H9 (cell line): ENCODE data around the gene LRRC31. TPM values are rescaled to one million over a fixed set of nuclear protein-coding genes. Genes with fewer than 3 reads are reported as not detected.

ENCODE experiments used
- DNase-seq: peaks from one replicate; pipeline ENCODE4 v3.0.0-alpha.2; 2017
- H2AFZ ChIP-seq: one replicate; pipeline ENCODE4 v1.6.1; 2013; ENCODE audit warnings: mild to moderate bottlenecking, low read length, control low read depth, moderate library complexity
- H2AK5ac ChIP-seq: 2 replicates; pipeline ENCODE4 v1.6.1; 2013; ENCODE audit warnings: low read length, control low read depth, mixed read lengths; ENCODE audit not compliant: insufficient read length
- H2BK120ac ChIP-seq: one replicate; pipeline ENCODE4 v1.6.1; 2013; ENCODE audit warnings: low read depth, mild to moderate bottlenecking, low read length, control low read depth, inconsistent platforms; ENCODE audit not compliant: poor library complexity, severe bottlenecking
- H2BK12ac ChIP-seq: 2 replicates; pipeline ENCODE4 v1.6.1; 2013; ENCODE audit warnings: low read length, control low read depth, mixed read lengths, low read depth; ENCODE audit not compliant: insufficient read length
- H2BK15ac ChIP-seq: 2 replicates; pipeline ENCODE4 v1.6.1; 2013; ENCODE audit warnings: low read depth, low read length, control low read depth
- H2BK20ac ChIP-seq: one replicate; pipeline ENCODE4 v1.6.1; 2013; ENCODE audit warnings: low read depth, mild to moderate bottlenecking, low read length, control low read depth, inconsistent platforms; ENCODE audit not compliant: poor library complexity, severe bottlenecking
- H2BK5ac ChIP-seq: 2 replicates; pipeline ENCODE4 v1.6.1; 2013; ENCODE audit warnings: low read length, control low read depth, mixed read lengths; ENCODE audit not compliant: insufficient read length
- H3K14ac ChIP-seq: 2 replicates; pipeline ENCODE4 v1.6.1; 2013; ENCODE audit warnings: low read length, control low read depth; ENCODE audit not compliant: insufficient read depth
- H3K18ac ChIP-seq: 2 replicates; pipeline ENCODE4 v1.6.1; 2013; ENCODE audit warnings: low read depth, mild to moderate bottlenecking, mixed read lengths, low read length, control low read depth; ENCODE audit not compliant: insufficient read length
- H3K23ac ChIP-seq: 2 replicates; pipeline ENCODE4 v1.6.1; 2013; ENCODE audit warnings: low read length, control low read depth, mixed read lengths, low read depth; ENCODE audit not compliant: insufficient read length
- H3K23me2 ChIP-seq: 2 replicates; pipeline ENCODE4 v1.6.1; 2013; ENCODE audit warnings: low read depth, mild to moderate bottlenecking, mixed read lengths, low read length, control low read depth; ENCODE audit not compliant: insufficient read length, poor library complexity, severe bottlenecking
- H3K27ac ChIP-seq: 2 replicates; pipeline ENCODE4 v1.5.1; 2013; ENCODE audit warnings: low read length, control low read depth, mixed read lengths, low read depth; ENCODE audit not compliant: insufficient read length
- H3K27me3 ChIP-seq: 2 replicates; pipeline ENCODE4 v1.6.1; 2013; ENCODE audit warnings: low read length, control low read depth, inconsistent platforms; ENCODE audit not compliant: insufficient read depth
- H3K4ac ChIP-seq: 2 replicates; pipeline ENCODE4 v1.6.1; 2013; ENCODE audit warnings: low read depth, mild to moderate bottlenecking, control low read depth, inconsistent platforms, low read length, moderate library complexity
- H3K4me1 ChIP-seq: 2 replicates; pipeline ENCODE4 v1.6.1; 2013; ENCODE audit warnings: low read length, control low read depth, inconsistent platforms; ENCODE audit not compliant: insufficient read depth
- H3K4me2 ChIP-seq: 2 replicates; pipeline ENCODE4 v1.6.1; 2013; ENCODE audit warnings: low read length, control low read depth, mixed read lengths; ENCODE audit not compliant: insufficient read length, insufficient read depth
- H3K56ac ChIP-seq: 2 replicates; pipeline ENCODE4 v1.6.1; 2013; ENCODE audit warnings: low read depth, mild to moderate bottlenecking, mixed read lengths, low read length, control low read depth; ENCODE audit not compliant: insufficient read length
- H3K79me1 ChIP-seq: 2 replicates; pipeline ENCODE4 v1.6.1; 2013; ENCODE audit warnings: low read depth, mild to moderate bottlenecking, moderate library complexity, low read length, control low read depth, inconsistent platforms; ENCODE audit not compliant: insufficient read depth, poor library complexity, severe bottlenecking
- H3K79me2 ChIP-seq: 2 replicates; pipeline ENCODE4 v1.6.1; 2013; ENCODE audit warnings: low read length, control low read depth, inconsistent platforms; ENCODE audit not compliant: insufficient read depth
- H3K9ac ChIP-seq: 2 replicates; pipeline ENCODE4 v1.6.1; 2013; ENCODE audit warnings: low read length, control low read depth, mixed read lengths; ENCODE audit not compliant: insufficient read length; ENCODE audit errors: extremely low read depth
- H3K9me3 ChIP-seq: one replicate; pipeline ENCODE4 v1.6.1; 2013; ENCODE audit warnings: low read depth, low read length, inconsistent platforms; ENCODE audit not compliant: control insufficient read depth
- H3T11ph ChIP-seq: one replicate; pipeline ENCODE4 v1.6.1; 2013; ENCODE audit warnings: mild to moderate bottlenecking, low read length, control low read depth, inconsistent platforms
- H4K20me1 ChIP-seq: one replicate; pipeline ENCODE4 v1.6.1; 2013; ENCODE audit not compliant: control insufficient read depth, insufficient read length, insufficient read depth
- H4K5ac ChIP-seq: 2 replicates; pipeline ENCODE4 v1.6.1; 2013; ENCODE audit warnings: low read depth, mild to moderate bottlenecking, mixed read lengths, low read length, control low read depth; ENCODE audit not compliant: insufficient read length
- H4K8ac ChIP-seq: replicated peaks from 2 replicates; pipeline ENCODE4 v1.6.1; 2013; ENCODE audit warnings: low read length, control low read depth, mixed read lengths, low read depth; ENCODE audit not compliant: insufficient read length
- H4K91ac ChIP-seq: 2 replicates; pipeline ENCODE4 v1.6.1; 2013; ENCODE audit warnings: low read depth, mild to moderate bottlenecking, moderate library complexity, mixed read lengths, low read length, control low read depth; ENCODE audit not compliant: insufficient read length
- H3K27ac Mint-ChIP-seq, 3 experiments: 2 replicates in 2 of 3; 3 replicates in 1 of 3; pipeline ENCODE4 v1.8.0; 2020 to 2021; ENCODE audit warnings: mixed read lengths in 3 of 3, mild to moderate bottlenecking in 1 of 3, moderate library complexity in 1 of 3
- H3K27me3 Mint-ChIP-seq: 2 replicates; pipeline ENCODE4 v1.8.0; 2021; ENCODE audit warnings: low read depth, mild to moderate bottlenecking, moderate library complexity, mixed read lengths
- H3K36me3 Mint-ChIP-seq, 3 experiments: 2 replicates in 2 of 3; 3 replicates in 1 of 3; pipeline ENCODE4 v1.8.0; 2020 to 2021; ENCODE audit warnings: low read depth in 3 of 3, mixed read lengths in 3 of 3; ENCODE audit not compliant: insufficient read depth in 1 of 3
- H3K4me1 Mint-ChIP-seq, 2 experiments: 2 replicates each; pipeline ENCODE4 v1.8.0; 2020; ENCODE audit warnings: mixed read lengths in 2 of 2
- H3K4me3 Mint-ChIP-seq, 2 experiments: 2 replicates in 1 of 2; 3 replicates in 1 of 2; pipeline ENCODE4 v1.8.0; 2020 to 2021; ENCODE audit warnings: mild to moderate bottlenecking in 2 of 2, mixed read lengths in 2 of 2, moderate library complexity in 1 of 2
- H3K9me3 Mint-ChIP-seq, 2 experiments: 2 replicates in 1 of 2; 3 replicates in 1 of 2; pipeline ENCODE4 v1.8.0; 2020; ENCODE audit warnings: mild to moderate bottlenecking in 2 of 2, mixed read lengths in 2 of 2, moderate library complexity in 1 of 2
- CTCF ChIP-seq: fragments of 200-600 bp; sonication (generic); conservative IDR thresholded peaks from 3 replicates; pipeline ENCODE4 v1.8.0; 2021; ENCODE audit warnings: antibody characterized with exemption, mild to moderate bottlenecking
- total RNA-seq: library from RNA; stranded (reverse); gene quantifications from 2 replicates; pipeline ENCODE4 v1.2.1, GENCODE V29; 2021

The LRRC31 gene
- total RNA-seq, 1 experiment from 2014 or later, result not detected

GRCh38 chr3:169850618-169851017 is 19.1 kb downstream of the LRRC31 start:
- Histone ChIP-seq H3K56ac (no peak overlapping the region), H3K79me1 (no peaks in the 10 kb centered on the region)

More at GRCh38 chr3:169850618-169851017, 19.1 kb downstream of the LRRC31 start:
- Histone ChIP-seq H3K23ac (no peak overlapping the region), H2BK12ac (no peak overlapping the region), H3K14ac (no peak overlapping the region), H2AK5ac (no peak overlapping the region), H4K91ac (no peak overlapping the region), H4K20me1 (no peaks in the 10 kb centered on the region), H2BK20ac (no peak overlapping the region), H2BK120ac (no peak overlapping the region), H3K4ac (no peak overlapping the region), H3K9me3 (no peaks in the 10 kb centered on the region), H3K4me1 (no peaks in the 10 kb centered on the region), H3K4me2 (no peak overlapping the region), H4K8ac (no peak overlapping the region), H2BK15ac (no peak overlapping the region), H3K79me2 (no peaks in the 10 kb centered on the region), H3K18ac (no peak overlapping the region), H3K23me2 (no peaks in the 10 kb centered on the region), H4K5ac (no peak overlapping the region), H2BK5ac (no peak overlapping the region), H3K27me3 (no peaks in the 10 kb centered on the region; the same call in 1 of the 2 replicates), H3T11ph (no peak overlapping the region), H3K27ac (no peak overlapping the region), H2AFZ (no peak overlapping the region), H3K9ac (no peak overlapping the region)
- no peaks in the 10 kb centered on the region for H3K27me3 Mint-ChIP-seq
- no peaks in the 10 kb centered on the region for H3K9me3 Mint-ChIP-seq
- H3K36me3 Mint-ChIP-seq, result no peaks in the 10 kb centered on the region
- TF ChIP-seq CTCF, result no peak
- H3K27ac Mint-ChIP-seq, result no peak overlapping the region
- H3K4me1 Mint-ChIP-seq, result peaks cover 3 to 4% of the 10 kb centered on the region in 2 experiments; a peak in 3 of 4 replicates
- H3K4me3 Mint-ChIP-seq, result no peak overlapping the region
- no peak for DNase-seq
